Measurements from ENCODE around the gene CDH22. TPM values are rescaled to one million over a fixed set of nuclear protein-coding genes. Genes with fewer than 3 reads are reported as not detected.

CDH22 gene
- total RNA-seq, 1 experiment from 2014 or later: not detected

GRCh38 chr20:46293084-46293483 lies 15.2 kb downstream of the CDH22 start:
- H3K27ac ChIP-seq (ENCODE audit: low read depth, low read length, poor library complexity, severe bottlenecking): no peak overlapping the region
- ChIA-PET POLR2A (ENCODE audit: low non-redundant PET) (no interaction called here), CTCF (interaction anchor here (0.6 kb wide), 1 partner anchor 218 kb away, joined by 6 read pairs; no protein-coding TSS in a partner anchor)
- no peaks in the 10 kb centered on the region for H3K9me3 ChIP-seq (ENCODE audit: low read depth, low read length, poor library complexity, severe bottlenecking)
- no peaks in the 10 kb centered on the region for H3K36me3 ChIP-seq (ENCODE audit: insufficient read depth, low read length, poor library complexity, severe bottlenecking)
- intact Hi-C loops (cut with micrococcal nuclease; ENCODE audit: unreplicated experiment): no loop called here
- no peak overlapping the region for H3K4me3 ChIP-seq (ENCODE audit: low read depth, low read length, poor library complexity, severe bottlenecking)
- DNase-seq (ENCODE audit: low spot score): peak; percentile 42
- TF ChIP-seq CTCF (conservative IDR thresholded peaks at IDR 0.05; ENCODE audit: low read depth, low read length) (no peak), EZH2 (IDR thresholded peaks at IDR 0.05; ENCODE audit: borderline replicate concordance, low read depth, low read length, poor library complexity, severe bottlenecking) (no peak)
- no peaks in the 10 kb centered on the region for H3K4me1 ChIP-seq (ENCODE audit: insufficient read depth, low read length, poor library complexity, severe bottlenecking)
- BruUV-seq (replicated peaks): no TSS peak
- peaks cover 68% of the 10 kb centered on the region for H3K27me3 ChIP-seq (replicated peaks; ENCODE audit: insufficient read depth, low read depth, low read length, poor library complexity)

DNA sequence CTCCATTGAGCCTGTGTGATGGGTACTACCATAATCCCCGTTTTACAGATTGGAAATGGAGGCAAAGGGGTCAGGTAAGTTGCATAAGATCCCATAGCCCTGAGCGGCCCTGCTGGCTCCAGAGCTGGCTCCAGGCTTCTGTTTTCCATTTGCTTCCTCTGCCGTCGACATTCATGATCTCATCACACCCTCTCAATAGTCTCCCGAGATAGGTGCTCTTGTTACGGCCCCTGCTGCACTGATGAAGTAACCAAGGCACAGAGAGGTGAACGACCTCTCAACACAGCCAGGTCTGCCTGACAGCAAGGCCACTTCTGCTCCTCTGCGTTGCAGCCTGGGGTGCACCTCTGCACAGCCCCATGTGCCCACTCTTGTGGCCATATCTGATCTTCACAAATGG lies 16.9 kb downstream of the CDH22 start:
- TF ChIP-seq CTCF (conservative IDR thresholded peaks at IDR 0.05; ENCODE audit: low read depth, low read length): no peak
- no peak for TF ChIP-seq EZH2 (IDR thresholded peaks at IDR 0.05; ENCODE audit: borderline replicate concordance, low read depth, low read length, poor library complexity, severe bottlenecking)
- ChIA-PET CTCF (interaction anchor here (2.3 kb wide), 1 partner anchor 15 kb away, joined by 7 read pairs; no protein-coding TSS in a partner anchor), POLR2A (ENCODE audit: low non-redundant PET) (no interaction called here)
- H3K27ac ChIP-seq (ENCODE audit: low read depth, low read length, poor library complexity, severe bottlenecking): no peak overlapping the region
- no peaks in the 10 kb centered on the region for H3K36me3 ChIP-seq (ENCODE audit: insufficient read depth, low read length, poor library complexity, severe bottlenecking)
- H3K4me1 ChIP-seq (ENCODE audit: insufficient read depth, low read length, poor library complexity, severe bottlenecking): no peaks in the 10 kb centered on the region
- intact Hi-C loops (cut with micrococcal nuclease; ENCODE audit: unreplicated experiment): no loop called here
- H3K9me3 ChIP-seq (ENCODE audit: low read depth, low read length, poor library complexity, severe bottlenecking): no peaks in the 10 kb centered on the region
- no TSS peak for BruUV-seq (replicated peaks)
- DNase-seq (ENCODE audit: low spot score): no peak
- peaks cover 71% of the 10 kb centered on the region for H3K27me3 ChIP-seq (replicated peaks; ENCODE audit: insufficient read depth, low read depth, low read length, poor library complexity)
- H3K4me3 ChIP-seq (ENCODE audit: low read depth, low read length, poor library complexity, severe bottlenecking): no peak overlapping the region

- BruUV-seq (replicated peaks): no TSS peak
- ChIA-PET POLR2A (ENCODE audit: low non-redundant PET) (no interaction called here), CTCF (no interaction called here)
- H3K27me3 ChIP-seq (replicated peaks; ENCODE audit: insufficient read depth, low read depth, low read length, poor library complexity): peaks cover 71% of the 10 kb centered on the region
- intact Hi-C loops (cut with micrococcal nuclease; ENCODE audit: unreplicated experiment): no loop called here
- H3K36me3 ChIP-seq (ENCODE audit: insufficient read depth, low read length, poor library complexity, severe bottlenecking): no peaks in the 10 kb centered on the region
- no peak for DNase-seq (ENCODE audit: low spot score)
- no peaks in the 10 kb centered on the region for H3K4me1 ChIP-seq (ENCODE audit: insufficient read depth, low read length, poor library complexity, severe bottlenecking)
- no peak overlapping the region for H3K4me3 ChIP-seq (ENCODE audit: low read depth, low read length, poor library complexity, severe bottlenecking)
- TF ChIP-seq CTCF (conservative IDR thresholded peaks at IDR 0.05; ENCODE audit: low read depth, low read length) (no peak), EZH2 (IDR thresholded peaks at IDR 0.05; ENCODE audit: borderline replicate concordance, low read depth, low read length, poor library complexity, severe bottlenecking) (no peak)
- H3K9me3 ChIP-seq (ENCODE audit: low read depth, low read length, poor library complexity, severe bottlenecking): no peaks in the 10 kb centered on the region
- H3K27ac ChIP-seq (ENCODE audit: low read depth, low read length, poor library complexity, severe bottlenecking): no peak overlapping the region
These were observed 18.9 kb downstream of the CDH22 start for GRCh38 chr20:46289432-46289831.

Measured in A673 (cell line).